K562 (cell line): ENCODE measurements around the gene SLC4A11. TPM values are rescaled to one million over a fixed set of nuclear protein-coding genes. Genes with fewer than 3 reads are reported as not detected.

ENCODE experiments used
- ATAC-seq: fragments of 200-7000 bp; cut with Tn5 transposase; 3 replicates; pipeline ENCODE4 v1.9.1; 2020; ENCODE audit warnings: moderate library complexity
- BruUV-seq: library from RNA; stranded (reverse); fragments of 400-500 nt; replicated peaks from 2 replicates; lab custom pipeline; 2021; lab: Mats Ljungman, UMichigan
- CTCF ChIA-PET: fragments of 300-600 bp; formaldehyde crosslinking; extraction: SDS; loops from one replicate; lab custom pipeline; 2021; ENCODE audit warnings: low intra/inter-chr PET ratio; lab: Yijun Ruan, JAX
- POLR2A ChIA-PET: fragments of 300-600, 350-650 bp; sonication (Branson Sonifier 250); formaldehyde crosslinking; extraction: SDS; loops from one replicate; lab custom pipeline; 2021; ENCODE audit warnings: antibody characterized with exemption, inconsistent platforms; lab: Yijun Ruan, JAX
- DNase-seq, 4 experiments: peaks; one replicate each; pipeline versions ENCODE4 v3.0.0 to v3.0.0-alpha.2; 2011 to 2018; ENCODE audit warnings: low spot score in 3 of 4, mixed read lengths in 3 of 4; ENCODE audit errors: extremely low read depth in 1 of 4
- FAIRE-seq: peaks from 2 replicates; lab custom pipeline; 2011; peaks lifted over from hg19 to GRCh38; lab: Jason Lieb, UNC
- H2AFZ ChIP-seq: 2 replicates; pipeline ENCODE4 v1.6.0; 2011; ENCODE audit warnings: low read depth, low read length, control low read depth, inconsistent platforms
- H3K27ac ChIP-seq: fragments of 200-600 bp; 3 replicates; pipeline ENCODE4 v1.8.0; 2011; ENCODE audit warnings: low read depth, mild to moderate bottlenecking, control low read depth, inconsistent platforms, low read length, moderate library complexity, mixed read lengths; ENCODE audit errors: extremely low read depth
- H3K27me3 ChIP-seq, 2 experiments: fragments of 300-600 bp in 1 of 2; 2 replicates in 1 of 2; 3 replicates in 1 of 2; pipeline versions ENCODE4 v1.6.0 to v1.8.0; 2011; ENCODE audit warnings: inconsistent platforms in 2 of 2, low read length in 2 of 2, mild to moderate bottlenecking in 1 of 2, mixed read lengths in 1 of 2, moderate library complexity in 1 of 2; ENCODE audit not compliant: control insufficient read depth in 2 of 2, insufficient read depth in 2 of 2
- H3K36me3 ChIP-seq: fragments of 300-600 bp; 3 replicates; pipeline ENCODE4 v1.8.0; 2011; ENCODE audit warnings: mild to moderate bottlenecking, low read length, inconsistent platforms; ENCODE audit not compliant: control insufficient read depth, insufficient read depth
- H3K4me1 ChIP-seq, 2 experiments: fragments of 200-600 bp in 1 of 2; replicated peaks in 1 of 2; 2 replicates in 1 of 2; 3 replicates in 1 of 2; pipeline versions ENCODE4 v1.5.1 to v1.8.0; 2011; ENCODE audit warnings: inconsistent platforms in 2 of 2, low read length in 2 of 2, mild to moderate bottlenecking in 1 of 2, mixed read lengths in 1 of 2, moderate library complexity in 1 of 2; ENCODE audit not compliant: control insufficient read depth in 2 of 2, insufficient read depth in 2 of 2
- H3K4me2 ChIP-seq: 2 replicates; pipeline ENCODE4 v1.6.1; 2011; ENCODE audit warnings: low read length, control low read depth, inconsistent platforms, mixed read lengths; ENCODE audit not compliant: insufficient read depth
- H3K4me3 ChIP-seq: fragments of 200-600 bp; sonication (generic), shearing (Covaris generic); 2 replicates; pipeline ENCODE4 v1.5.1; 2016; ENCODE audit warnings: control low read depth, inconsistent platforms
- H3K79me2 ChIP-seq: fragments of 200-600 bp; 3 replicates; pipeline ENCODE4 v1.8.0; 2011; ENCODE audit warnings: low read length, inconsistent platforms; ENCODE audit not compliant: control insufficient read depth, insufficient read depth
- H3K9ac ChIP-seq, 2 experiments: 2 replicates each; pipeline versions ENCODE4 v1.6.0 to v1.6.1; 2011; ENCODE audit warnings: low read depth in 2 of 2, low read length in 2 of 2, control low read depth in 1 of 2, inconsistent platforms in 1 of 2, mild to moderate bottlenecking in 1 of 2, mixed read lengths in 1 of 2; ENCODE audit not compliant: insufficient read depth in 1 of 2
- H3K9me1 ChIP-seq: one replicate; pipeline ENCODE4 v1.6.0; 2011; ENCODE audit warnings: inconsistent platforms, mild to moderate bottlenecking, low read length, moderate library complexity; ENCODE audit not compliant: control insufficient read depth, insufficient read depth
- H3K9me3 ChIP-seq: replicated peaks from 2 replicates; pipeline ENCODE4 v1.5.1; 2011; ENCODE audit warnings: low read depth, low read length, inconsistent platforms; ENCODE audit not compliant: control insufficient read depth, insufficient read depth
- H4K20me1 ChIP-seq: replicated peaks from 2 replicates; pipeline ENCODE4 v1.6.1; 2011; ENCODE audit warnings: low read length, inconsistent platforms, mixed read lengths; ENCODE audit not compliant: control insufficient read depth, insufficient read depth
- CREM ChIP-seq: IDR thresholded peaks from 2 replicates; pipeline ENCODE4 v1.6.1; 2014; ENCODE audit warnings: antibody characterized with exemption, low read depth
- TFAP4 ChIP-seq: sonication (generic); formaldehyde crosslinking; IDR thresholded peaks from 2 replicates; pipeline ENCODE4 v1.8.0; 2022; ENCODE audit warnings: missing genetic modification reagents, mild to moderate bottlenecking, moderate library complexity, borderline replicate concordance
- WGBS: fragments of 100-300 bp; shearing (Covaris generic); methylation state at CpG from one replicate; pipeline ENCODE4 v1.1.6; 2016; ENCODE audit warnings: low coverage, mixed read lengths; ENCODE audit not compliant: insufficient coverage; ENCODE audit errors: missing lambda C conversion rate; 5-methylcytosine and 5-hydroxymethylcytosine counted together
- in situ Hi-C: fragments of 300-500 bp; cut with MboI; formaldehyde crosslinking; loops from 4 replicates; pipeline ENCODE4 v1.15.0; 2018; ENCODE audit warnings: inconsistent platforms, mixed read lengths
- intact Hi-C: fragments of 100-400 bp; cut with micrococcal nuclease; formaldehyde crosslinking; loops from 2 replicates; pipeline ENCODE4 v1.14.2; 2022
- polyA plus RNA-seq, 8 experiments: library from polyadenylated mRNA; depleted of rRNA in 4 of 8; stranded (reverse) in 5 of 8; unstranded in 3 of 8; fragments of >200 nt; fragmentation: Nextera tagmentation in 2 of 8; fragmentation: Illumina TruSeq in 1 of 8; extraction: Ambion mirVana in 2 of 8; extraction: Trizol in 1 of 8; gene quantifications; 2 replicates each; pipeline versions ENCODE4 v1.2.1 to v1.2.3, GENCODE V29; 2011 to 2014; ENCODE audit warnings: inconsistent platforms in 1 of 8, missing spikeins in 1 of 8
- total RNA-seq, 7 experiments: library from RNA; depleted of rRNA in 6 of 7; stranded (reverse); fragments of >200 nt in 6 of 7; fragmentation: Illumina TruSeq in 2 of 7; extraction: Trizol in 2 of 7; gene quantifications; 2 replicates each; pipeline versions ENCODE4 v1.2.1 to v1.2.3, GENCODE V29; 2011 to 2021; ENCODE audit warnings: low replicate concordance in 1 of 7
- TF ChIP-seq, protein P1 (sequence below), 3 experiments: fragments of 200-800 bp in 1 of 3; sonication (Bioruptor generic) in 1 of 3; sonication (generic) in 1 of 3; formaldehyde crosslinking in 1 of 3; IDR thresholded peaks; 2 replicates each; pipeline versions ENCODE4 v1.6.1 to v1.8.0; 2016 to 2022; ENCODE audit warnings: mild to moderate bottlenecking in 2 of 3, missing compliant biosample characterization in 2 of 3, missing genetic modification characterization in 2 of 3, missing genetic modification reagents in 1 of 3
- TF ChIP-seq, protein P2 (sequence below), 2 experiments: IDR thresholded peaks; 2 replicates each; pipeline ENCODE4 v1.6.1; 2011; ENCODE audit warnings: borderline replicate concordance in 1 of 2, control low read depth in 1 of 2, low read depth in 1 of 2, low read length in 1 of 2, mild to moderate bottlenecking in 1 of 2, mixed read lengths in 1 of 2, moderate library complexity in 1 of 2; ENCODE audit not compliant: insufficient read depth in 1 of 2, insufficient read length in 1 of 2, poor library complexity in 1 of 2, severe bottlenecking in 1 of 2; ENCODE audit errors: extremely low read depth in 1 of 2

Gene SLC4A11
- total and polyA plus RNA-seq, 9 of the 15 experiments (the other 6 are each of a cell fraction or from before 2014, with no cell fraction given) = 0.10 to 2.0 (median 0.20) TPM

- Histone ChIP-seq H3K9me3 (no peaks in the 10 kb centered on the region), H3K4me3 (no peak overlapping the region), H3K4me2 (no peak overlapping the region), H3K79me2 (no peaks in the 10 kb centered on the region), H2AFZ (no peak overlapping the region), H3K9me1 (no peaks in the 10 kb centered on the region), H3K27me3 (no peaks in the 10 kb centered on the region), H3K36me3 (peaks cover 46% of the 10 kb centered on the region; the same call in 2 of the 3 replicates), H4K20me1 (no peaks in the 10 kb centered on the region), H3K4me1 (peaks cover 6 to 19% of the 10 kb centered on the region in 2 experiments; a peak in 4 of 5 replicates), H3K27ac (no peak overlapping the region), H3K9ac (0 out of 4 replicates have a peak overlapping the region, but pooled peaks of 1 of the 2 experiments have one; percentile 36)
- no peak for ATAC-seq
- BruUV-seq = no TSS peak
- ChIA-PET CTCF (interaction anchor here (0.6 kb wide), 1 partner anchor 67 kb away, joined by 3 read pairs; no protein-coding TSS in a partner anchor), POLR2A (interaction anchor here (1.3 to 1.4 kb wide), 2 partner anchors 9 to 11 kb away, joined by 4 to 5 read pairs; no protein-coding TSS in a partner anchor)
- no peak for DNase-seq
- no peak for FAIRE-seq
- in situ Hi-C loops (no loop called here), intact Hi-C loops (no loop called here)
- TF ChIP-seq TFAP4 (CRISPR knock-in tag) (peak; percentile 49; the same call in 1 of the 2 replicates), CREM (0 out of 2 replicates have a peak, but pooled peaks have one; percentile 23)
- TF ChIP-seq, protein P1, sequence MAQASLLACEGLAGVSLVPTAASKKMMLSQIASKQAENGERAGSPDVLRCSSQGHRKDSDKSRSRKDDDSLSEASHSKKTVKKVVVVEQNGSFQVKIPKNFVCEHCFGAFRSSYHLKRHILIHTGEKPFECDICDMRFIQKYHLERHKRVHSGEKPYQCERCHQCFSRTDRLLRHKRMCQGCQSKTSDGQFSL (CRISPR knock-in tag; IDR thresholded peaks at IDR 0.05) = 0 out of 2 replicates have a peak, but pooled peaks have one; percentile 25
- TF ChIP-seq, protein P1 (tag; IDR thresholded peaks at IDR 0.05) = no peak
- TF ChIP-seq, protein P2, sequence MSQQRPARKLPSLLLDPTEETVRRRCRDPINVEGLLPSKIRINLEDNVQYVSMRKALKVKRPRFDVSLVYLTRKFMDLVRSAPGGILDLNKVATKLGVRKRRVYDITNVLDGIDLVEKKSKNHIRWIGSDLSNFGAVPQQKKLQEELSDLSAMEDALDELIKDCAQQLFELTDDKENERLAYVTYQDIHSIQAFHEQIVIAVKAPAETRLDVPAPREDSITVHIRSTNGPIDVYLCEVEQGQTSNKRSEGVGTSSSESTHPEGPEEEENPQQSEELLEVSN (IDR thresholded peaks at IDR 0.05; ENCODE audit: borderline replicate concordance in 1 of 2, extremely low read depth in 1 of 2, insufficient read depth in 1 of 2, insufficient read length in 1 of 2, low read depth in 1 of 2, low read length in 1 of 2, poor library complexity in 1 of 2, severe bottlenecking in 1 of 2) = no peak
- 76% methylated on average over 17 of the region's 25 CpGs for WGBS
Measured at GRCh38 chr20:3222635-3223600, 16.1 kb downstream of the SLC4A11 start.
